ENCODE results near the gene CHCHD3. TPM values are rescaled to one million over a fixed set of nuclear protein-coding genes. Genes with fewer than 3 reads are reported as not detected.

Gene CHCHD3
- total RNA-seq (10 to 100 TPM; 37.6 to 37.8 TPM), polyA plus RNA-seq (10 to 100 TPM; 25.5 to 26.0 TPM)

DNA sequence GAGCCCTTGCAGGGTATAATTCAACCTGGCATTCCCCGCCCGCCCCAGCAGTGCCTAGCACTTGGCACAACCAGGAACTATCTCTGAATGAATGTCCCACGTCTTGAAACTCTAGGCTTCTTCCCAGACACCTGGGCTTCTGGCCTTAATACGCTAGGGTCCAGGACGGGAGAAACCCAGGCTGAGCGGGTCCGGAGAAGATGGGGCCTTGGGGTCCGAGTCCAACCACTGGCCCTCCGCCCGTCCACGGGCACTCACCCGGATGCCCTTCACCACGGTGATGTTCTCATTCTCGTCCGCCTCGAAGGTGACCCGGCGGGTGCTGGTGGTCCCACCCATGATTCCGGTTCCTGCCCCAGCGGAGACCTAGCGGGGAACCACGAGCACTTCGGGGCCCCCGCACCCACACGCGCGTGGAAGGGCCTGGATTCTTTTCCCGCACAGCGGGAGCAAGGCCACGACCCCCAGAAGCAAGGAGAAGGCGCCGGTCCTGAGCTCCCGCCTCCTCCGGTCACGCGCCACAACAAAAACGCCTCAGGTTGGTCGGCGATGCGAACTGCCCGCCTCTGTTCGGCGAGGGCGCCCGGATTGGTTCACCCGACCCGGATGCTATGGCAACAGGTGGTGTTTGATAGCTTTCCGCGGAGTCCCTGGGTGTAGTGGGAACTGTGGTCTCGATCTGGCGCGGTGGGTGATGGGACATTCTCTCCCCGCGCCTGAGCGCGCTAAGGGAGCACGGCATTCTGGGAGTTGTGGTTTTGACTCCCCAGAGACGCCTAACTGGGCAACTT, at the start of gene CHCHD3:
Gene CHCHD3, minus strand, starts transcription at position 492 of the 791 bp plus-strand sequence. Its CDS starts 153 bp downstream, at position 339.
- no peaks in the 10 kb centered on the region for H3K36me3 ChIP-seq (ENCODE audit: control insufficient read depth in 4 of 4, insufficient read depth in 3 of 4, low read depth in 1 of 4, low read length in 3 of 4)
- TF ChIP-seq FOXA2 (IDR thresholded peaks at IDR 0.05) (no peak), SP1 (IDR thresholded peaks at IDR 0.05) (peak; percentile 77), JUND (IDR thresholded peaks at IDR 0.05) (peak in 1 of 2 donors; percentile 10), HNF4A (conservative IDR thresholded peaks at IDR 0.05) (no peak), RXRA (IDR thresholded peaks at IDR 0.05) (peak; percentile 24 to 67), TAF1 (conservative IDR thresholded peaks at IDR 0.05) (no peak), YY1 (IDR thresholded peaks at IDR 0.05) (peak; percentile 69), RAD21 (IDR thresholded peaks at IDR 0.05) (peak; percentile 41 to 54), GABPA (IDR thresholded peaks at IDR 0.05 in 1 of 2, conservative IDR thresholded peaks at IDR 0.05 in 1 of 2) (peak in 1 of 2 donors; percentile 88), FOXA1 (IDR thresholded peaks at IDR 0.05) (no peak), NR2F2 (IDR thresholded peaks at IDR 0.05) (peak; percentile 82)
- TF ChIP-seq, protein P1, sequence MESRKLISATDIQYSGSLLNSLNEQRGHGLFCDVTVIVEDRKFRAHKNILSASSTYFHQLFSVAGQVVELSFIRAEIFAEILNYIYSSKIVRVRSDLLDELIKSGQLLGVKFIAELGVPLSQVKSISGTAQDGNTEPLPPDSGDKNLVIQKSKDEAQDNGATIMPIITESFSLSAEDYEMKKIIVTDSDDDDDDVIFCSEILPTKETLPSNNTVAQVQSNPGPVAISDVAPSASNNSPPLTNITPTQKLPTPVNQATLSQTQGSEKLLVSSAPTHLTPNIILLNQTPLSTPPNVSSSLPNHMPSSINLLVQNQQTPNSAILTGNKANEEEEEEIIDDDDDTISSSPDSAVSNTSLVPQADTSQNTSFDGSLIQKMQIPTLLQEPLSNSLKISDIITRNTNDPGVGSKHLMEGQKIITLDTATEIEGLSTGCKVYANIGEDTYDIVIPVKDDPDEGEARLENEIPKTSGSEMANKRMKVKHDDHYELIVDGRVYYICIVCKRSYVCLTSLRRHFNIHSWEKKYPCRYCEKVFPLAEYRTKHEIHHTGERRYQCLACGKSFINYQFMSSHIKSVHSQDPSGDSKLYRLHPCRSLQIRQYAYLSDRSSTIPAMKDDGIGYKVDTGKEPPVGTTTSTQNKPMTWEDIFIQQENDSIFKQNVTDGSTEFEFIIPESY (IDR thresholded peaks at IDR 0.05), result peak; percentile 44
- TF ChIP-seq, protein P2, sequence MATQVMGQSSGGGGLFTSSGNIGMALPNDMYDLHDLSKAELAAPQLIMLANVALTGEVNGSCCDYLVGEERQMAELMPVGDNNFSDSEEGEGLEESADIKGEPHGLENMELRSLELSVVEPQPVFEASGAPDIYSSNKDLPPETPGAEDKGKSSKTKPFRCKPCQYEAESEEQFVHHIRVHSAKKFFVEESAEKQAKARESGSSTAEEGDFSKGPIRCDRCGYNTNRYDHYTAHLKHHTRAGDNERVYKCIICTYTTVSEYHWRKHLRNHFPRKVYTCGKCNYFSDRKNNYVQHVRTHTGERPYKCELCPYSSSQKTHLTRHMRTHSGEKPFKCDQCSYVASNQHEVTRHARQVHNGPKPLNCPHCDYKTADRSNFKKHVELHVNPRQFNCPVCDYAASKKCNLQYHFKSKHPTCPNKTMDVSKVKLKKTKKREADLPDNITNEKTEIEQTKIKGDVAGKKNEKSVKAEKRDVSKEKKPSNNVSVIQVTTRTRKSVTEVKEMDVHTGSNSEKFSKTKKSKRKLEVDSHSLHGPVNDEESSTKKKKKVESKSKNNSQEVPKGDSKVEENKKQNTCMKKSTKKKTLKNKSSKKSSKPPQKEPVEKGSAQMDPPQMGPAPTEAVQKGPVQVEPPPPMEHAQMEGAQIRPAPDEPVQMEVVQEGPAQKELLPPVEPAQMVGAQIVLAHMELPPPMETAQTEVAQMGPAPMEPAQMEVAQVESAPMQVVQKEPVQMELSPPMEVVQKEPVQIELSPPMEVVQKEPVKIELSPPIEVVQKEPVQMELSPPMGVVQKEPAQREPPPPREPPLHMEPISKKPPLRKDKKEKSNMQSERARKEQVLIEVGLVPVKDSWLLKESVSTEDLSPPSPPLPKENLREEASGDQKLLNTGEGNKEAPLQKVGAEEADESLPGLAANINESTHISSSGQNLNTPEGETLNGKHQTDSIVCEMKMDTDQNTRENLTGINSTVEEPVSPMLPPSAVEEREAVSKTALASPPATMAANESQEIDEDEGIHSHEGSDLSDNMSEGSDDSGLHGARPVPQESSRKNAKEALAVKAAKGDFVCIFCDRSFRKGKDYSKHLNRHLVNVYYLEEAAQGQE (IDR thresholded peaks at IDR 0.05), result peak; percentile 22
- TF ChIP-seq, protein P3, sequence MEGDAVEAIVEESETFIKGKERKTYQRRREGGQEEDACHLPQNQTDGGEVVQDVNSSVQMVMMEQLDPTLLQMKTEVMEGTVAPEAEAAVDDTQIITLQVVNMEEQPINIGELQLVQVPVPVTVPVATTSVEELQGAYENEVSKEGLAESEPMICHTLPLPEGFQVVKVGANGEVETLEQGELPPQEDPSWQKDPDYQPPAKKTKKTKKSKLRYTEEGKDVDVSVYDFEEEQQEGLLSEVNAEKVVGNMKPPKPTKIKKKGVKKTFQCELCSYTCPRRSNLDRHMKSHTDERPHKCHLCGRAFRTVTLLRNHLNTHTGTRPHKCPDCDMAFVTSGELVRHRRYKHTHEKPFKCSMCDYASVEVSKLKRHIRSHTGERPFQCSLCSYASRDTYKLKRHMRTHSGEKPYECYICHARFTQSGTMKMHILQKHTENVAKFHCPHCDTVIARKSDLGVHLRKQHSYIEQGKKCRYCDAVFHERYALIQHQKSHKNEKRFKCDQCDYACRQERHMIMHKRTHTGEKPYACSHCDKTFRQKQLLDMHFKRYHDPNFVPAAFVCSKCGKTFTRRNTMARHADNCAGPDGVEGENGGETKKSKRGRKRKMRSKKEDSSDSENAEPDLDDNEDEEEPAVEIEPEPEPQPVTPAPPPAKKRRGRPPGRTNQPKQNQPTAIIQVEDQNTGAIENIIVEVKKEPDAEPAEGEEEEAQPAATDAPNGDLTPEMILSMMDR (IDR thresholded peaks at IDR 0.05; ENCODE audit: low read depth, low read length, missing input control), result no peak
- TF ChIP-seq, protein P4, sequence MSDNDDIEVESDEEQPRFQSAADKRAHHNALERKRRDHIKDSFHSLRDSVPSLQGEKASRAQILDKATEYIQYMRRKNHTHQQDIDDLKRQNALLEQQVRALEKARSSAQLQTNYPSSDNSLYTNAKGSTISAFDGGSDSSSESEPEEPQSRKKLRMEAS (IDR thresholded peaks at IDR 0.05), result peak; percentile 69
- under 1% methylated on average over 58 of the region's 58 CpGs for WGBS
- H3K27ac ChIP-seq (ENCODE audit: low read depth in 1 of 2, low read length in 2 of 2), result peak within 1 kb of the TSS; percentile 65 to 66
- H3K9ac ChIP-seq (ENCODE audit: low read depth in 1 of 2, low read length in 2 of 2), result peak within 1 kb of the TSS; percentile 79 to 82
- H3K27me3 ChIP-seq (ENCODE audit: control insufficient read depth in 4 of 4, insufficient read depth in 4 of 4, low read length in 3 of 4), result no peaks in the 10 kb centered on the region
- H3K4me3 ChIP-seq (ENCODE audit: low read depth in 1 of 3, low read length in 3 of 3), result peak within 1 kb of the TSS; percentile 85 to 99 (median 89)
- H3K9me3 ChIP-seq (ENCODE audit: control insufficient read depth in 4 of 4, low read length in 3 of 4), result no peaks in the 10 kb centered on the region
- DNase-seq (ENCODE audit: low spot score), result peak; percentile 95
- H3K4me1 ChIP-seq (ENCODE audit: control insufficient read depth in 4 of 4, insufficient read depth in 4 of 4, low read length in 3 of 4), result peaks cover 4 to 29% (median 21%) of the 10 kb centered on the region in 4 donors

Data from liver (tissue), 9 donors.